Iris pigment epithelial cell (primary cell): Measurements from ENCODE around the gene MLLT3.

ENCODE experiments used
- DNase-seq: peaks from one replicate; pipeline ENCODE4 v3.0.0-alpha.2; 2011; ENCODE audit warnings: low read depth

MLLT3 gene

GRCh38 chr9:20625003-20625349 is 2.7 kb upstream of the MLLT3 start:
- DNase-seq: no peak

- peak; percentile 82 for DNase-seq
These were observed 2.1 kb upstream of the MLLT3 start for GRCh38 chr9:20624201-20625002.

GRCh38 chr9:20623748-20624124 is 1.4 kb upstream of the MLLT3 start:
- DNase-seq: no peak

- peak; percentile 14 for DNase-seq
These were observed 885 bp upstream of the MLLT3 start for GRCh38 chr9:20623021-20623747.

- DNase-seq: peak; percentile 67
These were observed 599 bp downstream of the MLLT3 start for GRCh38 chr9:20621471-20622329.

GRCh38 chr9:20620650-20621470 is 1.4 kb downstream of the MLLT3 start:
- DNase-seq: peak; percentile 42

GRCh38 chr9:20619487-20620200 is 2.7 kb downstream of the MLLT3 start:
- DNase-seq: peak; percentile 16

GRCh38 chr9:20618361-20618802 is 3.9 kb downstream of the MLLT3 start:
- DNase-seq: peak; percentile 80

- no peak for DNase-seq
These were observed 5.5 kb downstream of the MLLT3 start for GRCh38 chr9:20616808-20617207.

- DNase-seq: no peak
These were observed 7.6 kb downstream of the MLLT3 start for GRCh38 chr9:20614602-20615216.

- DNase-seq: peak; percentile 88
These were observed 10.5 kb downstream of the MLLT3 start for GRCh38 chr9:20611691-20612287.

GRCh38 chr9:20610591-20610990 is 11.7 kb downstream of the MLLT3 start:
- DNase-seq: no peak

- no peak for DNase-seq
These were observed 13.7 kb downstream of the MLLT3 start for GRCh38 chr9:20608582-20608981.

GRCh38 chr9:20606652-20607051 is 15.6 kb downstream of the MLLT3 start:
- DNase-seq: no peak

GRCh38 chr9:20604562-20604961 is 17.7 kb downstream of the MLLT3 start:
- peak; percentile 61 for DNase-seq

- DNase-seq: no peak
These were observed 18.6 kb downstream of the MLLT3 start for GRCh38 chr9:20603524-20604268.

GRCh38 chr9:20601292-20601691 is 21.0 kb downstream of the MLLT3 start:
- DNase-seq: no peak

GRCh38 chr9:20599195-20599594 is 23.1 kb downstream of the MLLT3 start:
- peak; percentile 48 for DNase-seq

- DNase-seq: no peak
These were observed 23.9 kb downstream of the MLLT3 start for GRCh38 chr9:20598367-20598766.
